ENCODE data around the gene DDX59. TPM values are rescaled to one million over a fixed set of nuclear protein-coding genes. Genes with fewer than 3 reads are reported as not detected.

The DDX59 gene
- total and polyA plus RNA-seq, 10 of the 15 experiments (the other 5 are each of a cell fraction or from before 2014, with no cell fraction given), result 17.3 to 42.1 (median 23.6) TPM

DNA sequence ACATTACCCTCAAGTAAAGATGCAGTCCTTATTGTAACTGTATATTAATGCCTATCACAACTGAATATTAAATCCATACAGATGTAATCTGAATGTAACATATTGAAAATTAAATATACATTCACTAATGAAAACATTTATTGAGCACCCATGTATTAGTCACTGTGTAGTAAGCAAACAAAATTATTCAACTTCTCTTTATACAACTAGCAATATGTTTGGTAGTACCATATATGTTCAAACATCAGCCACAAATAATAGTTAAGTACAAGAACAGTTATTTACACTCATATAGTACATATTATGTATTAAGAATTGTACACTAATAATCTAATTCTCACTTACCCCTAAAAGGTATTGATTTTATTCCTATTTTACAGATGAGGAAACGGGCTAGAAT lies 67.1 kb downstream of the DDX59 start:
- DNase-seq (ENCODE audit: low read depth, low spot score), result no peak
- Histone ChIP-seq H4K20me1 (ENCODE audit: control insufficient read depth, insufficient read depth) (no peaks in the 10 kb centered on the region), H3K4me3 (no peak overlapping the region), H3K36me3 (ENCODE audit: control insufficient read depth in 2 of 2, insufficient read depth in 2 of 2, low read length in 1 of 2) (no peaks in the 10 kb centered on the region), H3K9ac (ENCODE audit: control insufficient read depth, insufficient read depth, low read length) (no peak overlapping the region), H3K9me3 (replicated peaks; ENCODE audit: control insufficient read depth, insufficient read depth, low read length) (no peaks in the 10 kb centered on the region), H3K4me1 (ENCODE audit: control insufficient read depth, insufficient read depth, low read length) (no peaks in the 10 kb centered on the region), H3K79me2 (ENCODE audit: control insufficient read depth, insufficient read depth, low read length) (no peaks in the 10 kb centered on the region), H2AFZ (ENCODE audit: control insufficient read depth, low read depth, low read length) (no peak overlapping the region), H3K27ac (ENCODE audit: control insufficient read depth, insufficient read depth) (no peak overlapping the region), H3K4me2 (ENCODE audit: control insufficient read depth, insufficient read depth) (no peak overlapping the region), H3K27me3 (replicated peaks in 1 of 2; ENCODE audit: control insufficient read depth in 2 of 2, insufficient read depth in 2 of 2, low read length in 1 of 2) (no peaks in the 10 kb centered on the region)
- no TSS peak for BruUV-seq (replicated peaks)
- intact Hi-C loops (cut with micrococcal nuclease; ENCODE audit: unreplicated experiment), result no loop called here
- no peak for FAIRE-seq
- ChIA-PET POLR2A (interaction anchor here (1.5 kb wide), 1 partner anchor 8 kb away, joined by 3 read pairs; no protein-coding TSS in a partner anchor), SMC1A (ENCODE audit: uncharacterized antibody, unreplicated experiment) (no interaction called here), RAD21 (ENCODE audit: unreplicated experiment) (no interaction called here), CTCF (interaction anchor here (0.6 kb wide), 1 partner anchor 370 kb away, joined by 3 read pairs; no protein-coding TSS in a partner anchor)
- ATAC-seq, result no peak
- 96% methylated on average over 1 of the region's 1 CpG for WGBS (ENCODE audit: insufficient coverage, insufficient replicate concordance, low lambda C conversion rate, missing lambda C conversion rate)
- in situ Hi-C loops (cut with MboI), result no loop called here
- TF ChIP-seq FOXK2 (IDR thresholded peaks at IDR 0.05), result no peak

Other genes starting within 250 kb of the DDX59 start
- 15.4 and 20.3 TPM in 2 replicates for gene KIF14, start 49.2 kb downstream of the DDX59 start, total RNA-seq (2014; rRNA removed)
- gene KIF14, start 49.2 kb downstream of the DDX59 start, total RNA-seq (2014; rRNA removed; fragmentation: Illumina TruSeq; extraction: Trizol), result 25.4 and 25.5 TPM in 2 replicates
- 13.8 and 14.9 TPM in 2 replicates for gene KIF14, start 49.2 kb downstream of the DDX59 start, total RNA-seq (2021)
- gene KIF14, start 49.2 kb downstream of the DDX59 start, polyA plus RNA-seq (2011; rRNA removed), result 15.5 and 33.1 TPM in 2 replicates
- gene KIF14, start 49.2 kb downstream of the DDX59 start, polyA plus RNA-seq (2014; fragmentation: Illumina TruSeq; extraction: Trizol), result 19.4 and 23.4 TPM in 2 replicates
- gene KIF14, start 49.2 kb downstream of the DDX59 start, polyA plus RNA-seq (2014; fragmentation: Nextera tagmentation; extraction: Ambion mirVana), result 1 to 10 TPM; 6.8 to 6.9 TPM
- gene KIF14, start 49.2 kb downstream of the DDX59 start, polyA plus RNA-seq (2014; rRNA removed), result 11.1 and 14.0 TPM in 2 replicates
- 10 to 100 TPM; 11.9 to 12.9 TPM for gene KIF14, start 49.2 kb downstream of the DDX59 start, polyA plus RNA-seq (2016; fragmentation: Nextera tagmentation; extraction: Ambion mirVana)
- 11.1 and 13.3 TPM in 2 replicates for gene CAMSAP2, start 69.0 kb upstream of the DDX59 start, total RNA-seq (2014; rRNA removed)
- gene CAMSAP2, start 69.0 kb upstream of the DDX59 start, total RNA-seq (2014; rRNA removed; fragmentation: Illumina TruSeq; extraction: Trizol), result 19.8 and 20.1 TPM in 2 replicates
- gene CAMSAP2, start 69.0 kb upstream of the DDX59 start, total RNA-seq (2021), result 16.7 and 17.2 TPM in 2 replicates
- 8.6 and 11.8 TPM in 2 replicates for gene CAMSAP2, start 69.0 kb upstream of the DDX59 start, polyA plus RNA-seq (2011; rRNA removed)
- gene CAMSAP2, start 69.0 kb upstream of the DDX59 start, polyA plus RNA-seq (2014; fragmentation: Illumina TruSeq; extraction: Trizol), result 18.1 and 21.3 TPM in 2 replicates
- 1 to 10 TPM; 5.0 to 6.4 TPM for gene CAMSAP2, start 69.0 kb upstream of the DDX59 start, polyA plus RNA-seq (2014; fragmentation: Nextera tagmentation; extraction: Ambion mirVana)
- 6.7 and 7.5 TPM in 2 replicates for gene CAMSAP2, start 69.0 kb upstream of the DDX59 start, polyA plus RNA-seq (2014; rRNA removed)
- gene CAMSAP2, start 69.0 kb upstream of the DDX59 start, polyA plus RNA-seq (2016; fragmentation: Nextera tagmentation; extraction: Ambion mirVana), result 1 to 10 TPM; 3.9 to 6.1 TPM
- gene GPR25, start 203.1 kb upstream of the DDX59 start, total RNA-seq (2014; rRNA removed), result not detected in 2 replicates
- gene GPR25, start 203.1 kb upstream of the DDX59 start, total RNA-seq (2014; rRNA removed; fragmentation: Illumina TruSeq; extraction: Trizol), result not detected in 2 replicates
- gene GPR25, start 203.1 kb upstream of the DDX59 start, total RNA-seq (2021), result not detected in 2 replicates
- gene GPR25, start 203.1 kb upstream of the DDX59 start, polyA plus RNA-seq (2011; rRNA removed), result not detected in 2 replicates
- gene GPR25, start 203.1 kb upstream of the DDX59 start, polyA plus RNA-seq (2014; fragmentation: Illumina TruSeq; extraction: Trizol), result not detected in 2 replicates
- not detected for gene GPR25, start 203.1 kb upstream of the DDX59 start, polyA plus RNA-seq (2014; fragmentation: Nextera tagmentation; extraction: Ambion mirVana)
- gene GPR25, start 203.1 kb upstream of the DDX59 start, polyA plus RNA-seq (2014; rRNA removed), result not detected in 2 replicates
- gene GPR25, start 203.1 kb upstream of the DDX59 start, polyA plus RNA-seq (2016; fragmentation: Nextera tagmentation; extraction: Ambion mirVana), result not detected
- gene INAVA, start 225.0 kb upstream of the DDX59 start, total RNA-seq (2014; rRNA removed), result 9.8 and 13.0 TPM in 2 replicates
- gene INAVA, start 225.0 kb upstream of the DDX59 start, total RNA-seq (2014; rRNA removed; fragmentation: Illumina TruSeq; extraction: Trizol), result 3.9 and 4.4 TPM in 2 replicates
- 14.0 and 14.8 TPM in 2 replicates for gene INAVA, start 225.0 kb upstream of the DDX59 start, total RNA-seq (2021)
- gene INAVA, start 225.0 kb upstream of the DDX59 start, polyA plus RNA-seq (2011; rRNA removed), result 8.1 and 12.9 TPM in 2 replicates
- 7.5 and 9.2 TPM in 2 replicates for gene INAVA, start 225.0 kb upstream of the DDX59 start, polyA plus RNA-seq (2014; fragmentation: Illumina TruSeq; extraction: Trizol)
- 1 to 10 TPM; 7.0 to 9.9 TPM for gene INAVA, start 225.0 kb upstream of the DDX59 start, polyA plus RNA-seq (2014; fragmentation: Nextera tagmentation; extraction: Ambion mirVana)
- gene INAVA, start 225.0 kb upstream of the DDX59 start, polyA plus RNA-seq (2014; rRNA removed), result 12.2 and 15.4 TPM in 2 replicates
- gene INAVA, start 225.0 kb upstream of the DDX59 start, polyA plus RNA-seq (2016; fragmentation: Nextera tagmentation; extraction: Ambion mirVana), result 1 to 10 TPM; 3.6 to 5.3 TPM

All from GM12878 (cell line).